ENCODE results near the gene CEP104. TPM values are rescaled to one million over a fixed set of nuclear protein-coding genes. Genes with fewer than 3 reads are reported as not detected.

CEP104 gene
- total RNA-seq, 1 donor from 2014 or later, result 40.3 TPM

DNA sequence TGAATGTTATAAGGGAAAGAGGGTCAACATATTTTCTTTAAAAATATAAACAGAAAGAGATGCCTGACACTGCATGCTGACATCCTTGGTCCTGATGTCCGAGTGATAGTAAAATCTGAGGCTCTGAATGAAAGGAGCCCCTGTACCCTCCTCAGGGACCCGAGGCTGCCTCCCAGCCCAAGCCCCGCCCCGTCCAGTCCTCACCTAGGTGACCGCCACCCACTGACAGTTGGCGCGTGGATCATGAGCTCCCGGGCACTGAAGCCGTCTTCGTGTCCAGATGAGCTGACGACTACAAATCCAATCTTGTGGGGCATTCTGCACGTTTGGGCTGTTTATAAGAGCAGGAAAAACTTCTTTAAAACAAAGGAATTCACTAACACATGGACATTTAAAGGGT is 4.9 kb downstream of the CEP104 start:
- DNase-seq (ENCODE audit: low spot score), result no peak
- Mint-ChIP-seq H3K27me3 (ENCODE audit: unreplicated experiment) (peaks cover 2% of the 10 kb centered on the region), H3K9me3 (ENCODE audit: unreplicated experiment) (no peaks in the 10 kb centered on the region)

DNA sequence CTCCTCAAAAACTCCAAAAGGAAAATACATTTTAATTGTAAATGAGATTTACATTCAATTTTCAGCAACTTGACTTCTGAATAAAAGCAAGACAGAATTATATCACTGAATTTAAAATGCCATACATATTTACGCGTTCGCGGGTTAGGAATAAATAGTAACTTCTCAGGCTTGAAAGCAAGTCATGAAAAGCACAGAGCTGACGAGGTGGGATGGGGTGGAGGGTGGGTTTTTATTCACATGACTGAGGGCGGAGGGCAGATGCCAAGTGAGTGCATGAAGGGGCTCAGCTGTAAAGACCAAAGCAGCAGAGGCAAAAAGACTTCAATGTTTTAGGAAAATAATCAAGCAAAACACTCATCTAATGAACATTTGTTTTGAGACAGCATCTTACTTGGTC is 5.7 kb downstream of the CEP104 start:
- no peak overlapping the region for H3K4me3 Mint-ChIP-seq (ENCODE audit: unreplicated experiment)
- no peaks in the 10 kb centered on the region for H3K9me3 Mint-ChIP-seq (ENCODE audit: unreplicated experiment)
- peaks cover 2% of the 10 kb centered on the region for H3K27me3 Mint-ChIP-seq (ENCODE audit: unreplicated experiment)
- peaks cover 2% of the 10 kb centered on the region for H3K36me3 Mint-ChIP-seq (ENCODE audit: low read depth, unreplicated experiment)
- TF ChIP-seq, protein P1, sequence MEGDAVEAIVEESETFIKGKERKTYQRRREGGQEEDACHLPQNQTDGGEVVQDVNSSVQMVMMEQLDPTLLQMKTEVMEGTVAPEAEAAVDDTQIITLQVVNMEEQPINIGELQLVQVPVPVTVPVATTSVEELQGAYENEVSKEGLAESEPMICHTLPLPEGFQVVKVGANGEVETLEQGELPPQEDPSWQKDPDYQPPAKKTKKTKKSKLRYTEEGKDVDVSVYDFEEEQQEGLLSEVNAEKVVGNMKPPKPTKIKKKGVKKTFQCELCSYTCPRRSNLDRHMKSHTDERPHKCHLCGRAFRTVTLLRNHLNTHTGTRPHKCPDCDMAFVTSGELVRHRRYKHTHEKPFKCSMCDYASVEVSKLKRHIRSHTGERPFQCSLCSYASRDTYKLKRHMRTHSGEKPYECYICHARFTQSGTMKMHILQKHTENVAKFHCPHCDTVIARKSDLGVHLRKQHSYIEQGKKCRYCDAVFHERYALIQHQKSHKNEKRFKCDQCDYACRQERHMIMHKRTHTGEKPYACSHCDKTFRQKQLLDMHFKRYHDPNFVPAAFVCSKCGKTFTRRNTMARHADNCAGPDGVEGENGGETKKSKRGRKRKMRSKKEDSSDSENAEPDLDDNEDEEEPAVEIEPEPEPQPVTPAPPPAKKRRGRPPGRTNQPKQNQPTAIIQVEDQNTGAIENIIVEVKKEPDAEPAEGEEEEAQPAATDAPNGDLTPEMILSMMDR (IDR thresholded peaks at IDR 0.05; ENCODE audit: unreplicated experiment), result no peak
- DNase-seq (ENCODE audit: low spot score), result no peak
- no peaks in the 10 kb centered on the region for H3K4me1 Mint-ChIP-seq (ENCODE audit: unreplicated experiment)
- H3K27ac Mint-ChIP-seq (ENCODE audit: unreplicated experiment), result no peak overlapping the region

More for the DNA sequence above, 4.9 kb downstream of the CEP104 start:
- H3K4me3 Mint-ChIP-seq (ENCODE audit: unreplicated experiment), result no peak overlapping the region
- no peak overlapping the region for H3K27ac Mint-ChIP-seq (ENCODE audit: unreplicated experiment)
- TF ChIP-seq, protein P1 (IDR thresholded peaks at IDR 0.05; ENCODE audit: unreplicated experiment), result no peak
- peaks cover 4% of the 10 kb centered on the region for H3K36me3 Mint-ChIP-seq (ENCODE audit: low read depth, unreplicated experiment)
- H3K4me1 Mint-ChIP-seq (ENCODE audit: unreplicated experiment), result no peaks in the 10 kb centered on the region

DNA sequence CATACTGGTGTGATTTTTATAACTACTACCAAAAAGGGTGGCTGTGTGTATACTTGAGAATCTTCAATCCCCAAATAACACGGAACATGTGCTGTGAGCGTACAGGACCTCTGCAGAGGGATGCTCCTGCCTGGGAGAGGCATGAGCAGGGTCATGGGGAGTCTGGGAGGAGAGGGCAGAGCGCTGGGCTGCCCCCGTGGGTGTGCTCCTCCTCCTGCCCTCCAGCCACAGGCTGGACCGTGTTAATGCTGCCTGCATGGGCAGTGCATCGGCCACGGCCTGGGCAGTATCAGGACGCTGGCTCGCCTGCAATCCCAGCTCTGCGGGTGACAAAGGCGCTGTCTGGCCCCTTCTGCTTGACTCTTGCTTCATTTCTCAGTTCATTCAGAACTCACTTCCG is 6.2 kb downstream of the CEP104 start:
- Mint-ChIP-seq H3K4me3 (ENCODE audit: unreplicated experiment) (no peak overlapping the region), H3K4me1 (ENCODE audit: unreplicated experiment) (no peaks in the 10 kb centered on the region), H3K36me3 (ENCODE audit: low read depth, unreplicated experiment) (no peaks in the 10 kb centered on the region), H3K27me3 (ENCODE audit: unreplicated experiment) (peaks cover under 1% of the 10 kb centered on the region), H3K9me3 (ENCODE audit: unreplicated experiment) (no peaks in the 10 kb centered on the region), H3K27ac (ENCODE audit: unreplicated experiment) (no peak overlapping the region)
- DNase-seq (ENCODE audit: low spot score), result no peak
- TF ChIP-seq, protein P1 (IDR thresholded peaks at IDR 0.05; ENCODE audit: unreplicated experiment), result no peak

DNA sequence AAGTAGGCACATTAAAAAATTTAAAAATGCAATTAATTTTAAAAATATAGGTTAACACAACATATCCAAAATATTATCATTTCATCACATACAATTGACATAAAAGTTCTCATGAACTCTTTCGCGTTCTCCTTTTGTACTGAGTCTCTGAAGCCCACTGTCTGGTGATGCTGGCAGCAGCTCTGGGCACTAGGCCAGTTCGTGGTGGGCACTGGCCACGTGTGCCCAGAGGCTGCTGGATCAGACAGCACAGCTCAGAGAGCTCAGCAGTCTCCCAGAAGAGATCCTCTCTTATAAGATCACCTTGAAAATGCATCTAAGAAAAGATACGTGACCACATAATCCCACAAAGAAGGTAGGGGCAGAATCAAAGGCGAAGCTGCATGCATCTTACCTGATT is 9.9 kb downstream of the CEP104 start:
- Mint-ChIP-seq H3K4me3 (ENCODE audit: unreplicated experiment) (no peak overlapping the region), H3K4me1 (ENCODE audit: unreplicated experiment) (no peaks in the 10 kb centered on the region), H3K27me3 (ENCODE audit: unreplicated experiment) (no peaks in the 10 kb centered on the region), H3K36me3 (ENCODE audit: low read depth, unreplicated experiment) (peaks cover 9% of the 10 kb centered on the region), H3K9me3 (ENCODE audit: unreplicated experiment) (no peaks in the 10 kb centered on the region), H3K27ac (ENCODE audit: unreplicated experiment) (no peak overlapping the region)
- no peak for DNase-seq (ENCODE audit: low spot score)
- TF ChIP-seq, protein P1 (IDR thresholded peaks at IDR 0.05; ENCODE audit: unreplicated experiment), result no peak

DNA sequence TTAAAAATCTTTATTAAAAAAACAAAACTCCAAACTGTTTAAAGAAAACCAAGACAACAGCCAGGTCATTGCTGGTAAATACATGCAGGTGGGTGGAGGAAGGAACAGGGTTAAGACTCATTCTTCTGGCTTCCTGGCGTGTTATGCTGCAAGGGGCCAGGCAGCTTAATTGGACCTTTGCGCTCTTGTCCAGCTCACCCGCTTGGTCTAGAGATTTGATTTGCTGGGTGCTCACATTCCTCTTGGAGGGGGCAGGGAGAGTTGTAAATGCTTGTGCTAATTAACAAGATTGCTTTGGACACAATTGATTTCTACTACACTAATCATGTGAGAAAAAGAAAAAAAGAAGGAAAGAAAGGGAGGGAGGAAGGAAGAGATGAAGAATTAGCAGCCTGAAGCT is 10.5 kb downstream of the CEP104 start:
- Mint-ChIP-seq H3K27me3 (ENCODE audit: unreplicated experiment) (no peaks in the 10 kb centered on the region), H3K4me1 (ENCODE audit: unreplicated experiment) (no peaks in the 10 kb centered on the region), H3K4me3 (ENCODE audit: unreplicated experiment) (no peak overlapping the region), H3K36me3 (ENCODE audit: low read depth, unreplicated experiment) (peaks cover 9% of the 10 kb centered on the region), H3K27ac (ENCODE audit: unreplicated experiment) (no peak overlapping the region), H3K9me3 (ENCODE audit: unreplicated experiment) (no peaks in the 10 kb centered on the region)
- TF ChIP-seq, protein P1 (IDR thresholded peaks at IDR 0.05; ENCODE audit: unreplicated experiment), result no peak
- DNase-seq (ENCODE audit: low spot score), result no peak

All from endothelial cell (in vitro differentiated cells).